Stimulated activated CD4-positive, alpha-beta T cell treated with anti-CD3 and anti-CD28 coated beads, Interleukin-4, amount 100 ng/mL, for 4 hours (primary cell): ENCODE data around the gene SUPT3H.
"Not testable (repeated sequence)": the region's sequence is repeated elsewhere in the genome, so short reads cannot be mapped to it uniquely, and the experiment has no call there.

Source experiments
- DNase-seq, 2 experiments: peaks; one replicate each; pipeline ENCODE4 v3.0.0-alpha.2; 2020

The SUPT3H gene

GRCh38 chr6:44931385-44931784 lies 446.3 kb downstream of the SUPT3H start:
- DNase-seq: no peak

- DNase-seq: no peak
Measured at GRCh38 chr6:44926556-44926955, 451.2 kb downstream of the SUPT3H start.

GRCh38 chr6:44925100-44925739 lies 452.5 kb downstream of the SUPT3H start:
- DNase-seq: no peak

DNA sequence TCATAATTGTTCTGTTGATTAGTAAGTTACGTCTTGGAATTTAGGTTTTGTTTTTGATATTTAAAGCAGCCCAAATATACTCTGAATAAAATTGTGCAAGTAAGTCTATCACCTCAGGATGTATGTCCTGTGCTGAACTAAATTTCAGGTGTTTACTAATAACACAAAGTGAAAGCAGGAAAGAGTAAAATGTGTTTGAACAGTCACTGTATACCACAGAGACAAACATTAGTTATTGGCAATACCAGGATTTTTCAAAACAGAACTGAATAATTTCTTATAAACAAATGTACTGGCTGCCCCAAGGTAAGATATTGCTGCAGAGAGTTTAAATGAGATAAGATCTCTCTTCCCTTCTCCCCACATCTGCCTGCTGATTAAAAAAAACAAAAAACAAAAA lies 454.3 kb downstream of the SUPT3H start:
- no peak for DNase-seq

DNA sequence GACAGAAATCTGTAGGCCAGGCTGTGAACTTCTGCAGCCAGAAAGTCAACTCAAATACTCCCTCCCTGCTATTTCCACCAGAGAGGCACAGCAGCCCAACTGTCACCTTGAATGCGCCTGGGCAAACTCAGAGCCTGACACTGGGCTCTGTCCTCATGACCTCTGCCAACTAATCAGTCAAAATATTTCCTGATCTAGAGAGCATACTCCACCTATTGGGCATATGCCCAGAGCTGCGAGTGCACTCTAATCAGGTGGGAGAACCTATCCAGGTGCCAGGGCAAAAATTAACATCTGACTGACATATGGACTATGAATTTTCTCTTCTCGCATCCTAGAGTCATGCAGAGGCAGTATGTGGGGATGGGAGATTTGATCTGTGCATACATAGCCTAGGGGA lies 455.9 kb downstream of the SUPT3H start:
- DNase-seq: no peak

- DNase-seq: no peak
Measured at GRCh38 chr6:44920952-44921491, 456.7 kb downstream of the SUPT3H start.

- no peak for DNase-seq
Measured at GRCh38 chr6:44918671-44919296, 458.9 kb downstream of the SUPT3H start.

GRCh38 chr6:44917430-44917829 lies 460.3 kb downstream of the SUPT3H start:
- DNase-seq: no peak

- no peak for DNase-seq
Measured at GRCh38 chr6:44915111-44915510, 462.6 kb downstream of the SUPT3H start.

DNA sequence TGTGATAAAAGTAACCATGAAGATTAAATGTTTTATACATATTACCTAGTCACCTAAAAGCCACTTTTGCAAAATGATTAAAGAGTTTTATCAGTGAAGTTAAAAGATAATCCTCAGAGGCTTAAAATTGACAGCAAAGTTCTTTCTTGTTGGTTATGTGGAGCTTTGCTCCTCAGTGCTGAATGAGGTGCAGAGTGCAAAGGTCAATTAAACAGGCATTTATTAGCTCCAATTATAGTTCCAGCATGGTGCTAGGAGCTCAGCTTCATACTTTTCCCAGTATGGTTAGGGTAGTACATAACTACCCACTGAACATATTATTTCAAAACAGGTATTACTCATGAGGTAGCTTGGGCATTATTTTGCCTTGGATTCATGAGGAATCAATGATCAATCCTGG lies 463.6 kb downstream of the SUPT3H start:
- DNase-seq: no peak

DNA sequence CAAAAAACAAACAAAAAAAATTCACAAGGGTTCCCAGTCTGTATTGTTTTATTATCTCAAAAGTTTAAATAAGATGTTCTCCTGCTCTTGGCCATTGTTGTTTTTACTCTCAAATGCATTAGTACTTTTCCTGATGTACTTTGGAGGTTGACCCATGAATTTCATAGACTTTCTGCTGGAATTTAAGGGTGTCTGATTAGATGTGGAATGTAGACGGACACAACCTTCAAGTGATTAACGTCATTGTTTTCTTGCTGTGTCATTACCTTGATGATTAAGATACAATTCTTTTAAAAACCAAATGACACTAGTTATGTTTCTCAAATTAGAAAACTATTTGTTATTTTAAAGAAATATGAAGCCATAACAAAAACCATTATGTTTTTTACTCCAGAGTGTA lies 471.0 kb downstream of the SUPT3H start:
- no peak for DNase-seq

DNA sequence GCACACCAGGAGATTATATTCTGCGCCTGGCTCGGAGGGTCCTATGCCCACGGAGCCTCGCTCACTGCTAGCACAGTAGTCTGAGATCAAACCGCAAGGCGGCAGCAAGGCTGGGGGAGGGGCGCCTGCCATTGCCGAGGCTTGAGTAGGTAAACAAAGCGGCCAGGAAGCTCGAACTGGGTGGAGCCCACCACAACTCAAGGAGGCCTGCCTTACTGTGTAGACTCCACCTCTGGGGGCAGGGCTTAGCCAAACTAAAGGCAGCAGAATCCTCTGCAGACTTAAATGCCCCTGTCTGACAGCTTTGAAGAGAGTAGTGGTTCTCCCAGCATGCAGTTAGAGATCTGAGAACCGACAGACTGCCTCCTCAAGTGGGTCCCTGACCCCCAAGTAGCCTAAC lies 477.4 kb downstream of the SUPT3H start:
- not testable (repeated sequence) for DNase-seq

DNA sequence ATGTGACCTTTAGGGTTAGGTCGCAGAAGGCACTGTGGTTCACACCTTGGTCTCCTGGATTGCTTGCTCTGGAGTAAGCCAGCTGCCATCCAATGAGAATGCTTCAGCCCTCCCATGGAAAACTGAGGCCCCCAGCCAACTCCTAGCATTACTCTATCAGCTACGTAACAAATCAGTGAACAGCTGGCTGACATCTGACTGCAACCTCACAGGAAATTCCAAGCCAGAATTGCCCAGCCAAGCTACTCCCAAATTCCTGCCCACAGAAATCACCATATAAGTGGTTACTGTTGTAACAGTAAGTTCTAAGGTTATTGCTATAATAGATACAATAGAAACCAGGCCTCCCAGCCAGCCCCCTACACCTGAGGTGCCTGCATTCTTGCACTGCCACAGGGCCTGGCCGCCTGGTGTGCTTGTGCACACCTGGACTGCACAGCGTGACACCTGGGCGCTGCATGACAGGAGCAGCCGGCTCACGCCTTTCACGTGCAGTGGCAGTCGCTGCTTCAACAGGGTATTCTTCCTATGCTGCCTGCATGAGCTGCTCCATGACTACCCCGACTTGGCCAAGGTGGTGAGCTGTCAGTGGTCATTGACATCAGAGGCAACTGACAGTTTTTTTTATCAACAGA lies 479.3 kb downstream of the SUPT3H start:
- no peak for DNase-seq

GRCh38 chr6:44897316-44897715 lies 480.4 kb downstream of the SUPT3H start:
- DNase-seq: no peak

GRCh38 chr6:44896701-44897100 lies 481.0 kb downstream of the SUPT3H start:
- no peak for DNase-seq

DNA sequence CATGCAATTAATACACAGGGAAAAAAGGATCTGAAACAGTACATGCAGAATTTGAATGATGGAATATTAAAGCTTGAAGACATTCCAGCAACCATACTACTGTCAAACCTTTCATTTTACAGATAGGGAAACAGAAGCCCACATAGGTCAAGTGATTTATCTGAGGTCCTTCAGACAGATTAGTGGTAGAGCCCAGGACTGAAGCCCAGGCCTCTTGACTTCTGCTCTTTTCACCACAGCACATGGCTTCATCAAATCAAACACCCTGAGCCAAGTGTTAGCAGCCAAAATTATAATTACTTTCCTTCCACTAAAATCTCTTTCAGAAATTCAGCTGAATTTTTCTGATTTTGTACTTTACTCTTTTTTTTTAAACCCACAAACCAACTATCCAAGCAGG lies 485.2 kb downstream of the SUPT3H start:
- no peak for DNase-seq

GRCh38 chr6:44879071-44879470 lies 498.7 kb downstream of the SUPT3H start:
- DNase-seq: not testable (repeated sequence)

- DNase-seq: not testable (repeated sequence)
Measured at GRCh38 chr6:44876638-44877037, 501.1 kb downstream of the SUPT3H start.

- no peak for DNase-seq
Measured at GRCh38 chr6:44869321-44869897, 508.3 kb downstream of the SUPT3H start.

DNA sequence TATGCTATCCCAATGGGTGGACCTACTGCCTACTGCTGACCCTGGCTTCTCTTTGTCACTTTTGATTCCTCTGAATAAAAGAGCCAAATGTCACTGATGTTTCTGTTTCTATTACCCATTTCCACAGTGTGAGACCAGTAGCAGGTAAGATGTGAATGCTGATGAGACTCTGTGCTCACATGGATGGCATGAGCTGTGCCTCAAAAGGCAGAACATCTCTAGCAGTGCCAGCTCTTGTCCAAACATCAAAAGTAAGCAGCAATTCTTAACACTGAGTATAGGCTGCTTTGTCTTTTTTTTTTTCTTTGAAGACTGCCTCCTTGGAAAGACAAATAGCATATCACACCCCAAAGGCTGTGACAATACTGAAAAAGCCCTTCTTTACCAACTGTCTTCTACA lies 508.8 kb downstream of the SUPT3H start:
- DNase-seq: no peak

- no peak for DNase-seq
Measured at GRCh38 chr6:44868335-44868668, 509.4 kb downstream of the SUPT3H start.

DNA sequence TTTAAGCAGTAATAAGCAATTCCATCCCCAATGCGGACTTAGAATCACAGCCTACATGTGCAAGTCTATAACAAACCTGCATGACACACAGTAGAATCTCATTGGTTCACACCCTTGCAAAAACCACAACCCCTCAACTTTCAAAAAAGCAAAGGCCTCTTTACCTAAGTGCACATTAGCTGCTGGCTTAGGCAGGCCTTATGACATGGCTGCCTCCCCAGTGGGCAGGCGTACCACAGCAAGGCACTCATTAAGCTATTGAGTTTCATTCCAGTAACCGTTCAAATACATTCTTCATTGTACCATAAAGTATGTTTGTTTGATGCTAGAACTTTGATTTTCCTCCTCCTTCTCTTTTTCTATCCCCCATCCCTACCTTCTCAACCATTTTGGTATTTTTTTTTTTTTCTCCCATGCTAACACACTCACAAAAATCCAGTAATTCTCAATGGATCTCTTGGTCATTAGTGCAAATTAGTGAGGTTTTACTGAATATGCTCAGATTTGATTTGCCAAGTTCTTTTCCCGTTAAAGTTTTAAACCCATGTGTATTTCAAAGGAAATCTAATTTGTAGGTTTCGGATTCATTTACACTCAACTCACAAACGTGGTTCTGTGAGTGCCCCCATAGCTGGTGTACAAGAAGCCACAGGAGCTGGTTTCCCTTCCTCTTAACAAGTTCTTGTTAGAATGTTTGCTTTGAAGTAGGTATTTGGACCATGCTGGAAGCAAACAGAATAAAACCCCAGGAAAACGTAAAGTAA lies 510.0 kb downstream of the SUPT3H start:
- no peak for DNase-seq

- not testable (repeated sequence) for DNase-seq
Measured at GRCh38 chr6:44865184-44865583, 512.5 kb downstream of the SUPT3H start.
